HG02840 (cell line): ENCODE measurements around the gene CCDC24.
A peak's percentile ranks its signal among the peaks of the same experiment; 100 is the strongest.

ENCODE experiments used
- ATAC-seq: cut with Tn5 transposase; IDR thresholded peaks from one replicate; pipeline ENCODE4 v1.9.1; 2021; ENCODE audit warnings: mild to moderate bottlenecking, moderate library complexity, moderate number of reproducible peaks; ENCODE audit not compliant: unreplicated experiment, low FRiP score

The CCDC24 gene

GRCh38 chr1:43962324-43962723 is 29.1 kb upstream of the CCDC24 start:
- no peak for ATAC-seq

DNA sequence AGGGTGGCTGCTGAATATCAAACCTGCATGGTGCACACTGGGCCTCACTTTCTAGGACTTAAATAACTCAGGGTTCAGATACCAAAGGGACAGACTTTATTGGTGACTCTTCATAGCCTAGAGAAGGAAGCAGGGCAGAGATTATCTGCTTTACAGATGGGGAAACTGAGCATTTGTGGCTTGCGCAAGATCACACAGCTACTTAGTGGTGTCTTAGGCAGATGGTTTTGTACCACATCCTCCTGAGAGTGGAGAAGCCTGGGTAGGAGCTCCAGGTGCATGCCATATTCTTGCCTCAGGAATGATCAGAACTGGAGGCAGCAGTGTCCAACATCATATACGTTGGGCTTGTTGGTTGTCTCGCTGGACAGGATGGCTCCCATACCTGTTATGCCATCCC is 28.4 kb upstream of the CCDC24 start:
- no peak for ATAC-seq

DNA sequence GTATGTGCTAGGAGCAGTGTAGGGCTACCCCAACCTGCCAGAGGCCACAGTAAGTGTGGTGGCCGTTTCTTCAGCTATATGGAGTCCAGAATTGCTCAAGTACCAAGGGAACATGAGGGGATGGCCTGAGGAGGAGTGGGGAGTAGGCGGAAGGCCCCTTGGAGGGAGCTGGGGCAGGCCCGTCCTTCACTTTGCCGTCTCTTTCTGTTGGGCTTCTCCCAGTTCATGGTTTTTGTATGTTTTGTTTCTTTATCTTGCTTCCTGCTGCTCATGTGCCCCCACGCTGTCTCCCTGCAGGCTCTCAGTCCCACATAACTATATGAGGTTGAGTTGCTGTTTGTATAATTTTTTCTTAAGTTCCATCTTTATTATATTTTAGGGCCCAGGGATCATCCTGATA is 27.5 kb upstream of the CCDC24 start:
- ATAC-seq, result no peak

DNA sequence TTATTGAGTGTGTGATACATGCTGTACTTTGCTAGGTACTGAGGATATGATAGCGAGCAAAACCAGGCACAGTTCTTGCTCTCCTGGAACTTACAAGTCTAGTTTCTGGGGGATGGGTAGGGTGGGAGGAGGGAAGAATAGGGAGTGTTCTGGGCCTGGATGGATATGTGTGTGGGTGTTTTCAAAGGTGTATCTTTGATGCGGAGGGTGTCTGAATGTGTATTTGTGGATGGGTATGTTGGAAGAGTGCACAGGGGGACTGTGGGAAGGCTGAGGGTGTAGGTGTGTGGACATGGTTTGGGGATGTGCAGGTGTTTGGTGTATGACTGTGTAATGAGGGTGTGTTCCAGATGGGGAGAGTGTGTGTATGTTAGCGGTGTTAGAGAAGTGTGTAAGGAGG is 26.1 kb upstream of the CCDC24 start:
- no peak for ATAC-seq

GRCh38 chr1:43968348-43968948 is 23.0 kb upstream of the CCDC24 start:
- ATAC-seq, result no peak

DNA sequence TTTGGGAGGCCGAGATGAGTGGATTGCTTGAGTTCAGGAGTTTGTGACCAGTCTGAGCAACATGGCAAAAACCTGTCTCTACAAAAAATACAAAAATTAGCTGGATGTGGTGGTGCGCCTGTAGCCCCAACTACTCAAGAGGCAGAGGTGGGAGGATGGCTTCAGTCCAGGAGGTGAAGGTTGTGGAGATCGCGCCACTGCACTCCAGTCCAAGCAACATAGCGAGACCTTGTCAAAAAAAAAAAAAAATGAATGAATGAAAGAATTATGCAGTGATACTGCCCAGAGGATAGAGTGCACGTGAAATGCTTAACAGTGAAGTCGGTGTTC is 22.0 kb upstream of the CCDC24 start:
- no peak for ATAC-seq

GRCh38 chr1:43969746-43970466 is 21.5 kb upstream of the CCDC24 start, which contains the start of gene DPH2:
DPH2 (plus strand) TSS chr1:43970010; CDS start chr1:43970176, 166 bp downstream.
- peak; percentile 67 for ATAC-seq

GRCh38 chr1:43970502-43970901 is 20.9 kb upstream of the CCDC24 start:
- no peak for ATAC-seq

GRCh38 chr1:43970911-43971310 is 20.5 kb upstream of the CCDC24 start:
- ATAC-seq, result no peak

DNA sequence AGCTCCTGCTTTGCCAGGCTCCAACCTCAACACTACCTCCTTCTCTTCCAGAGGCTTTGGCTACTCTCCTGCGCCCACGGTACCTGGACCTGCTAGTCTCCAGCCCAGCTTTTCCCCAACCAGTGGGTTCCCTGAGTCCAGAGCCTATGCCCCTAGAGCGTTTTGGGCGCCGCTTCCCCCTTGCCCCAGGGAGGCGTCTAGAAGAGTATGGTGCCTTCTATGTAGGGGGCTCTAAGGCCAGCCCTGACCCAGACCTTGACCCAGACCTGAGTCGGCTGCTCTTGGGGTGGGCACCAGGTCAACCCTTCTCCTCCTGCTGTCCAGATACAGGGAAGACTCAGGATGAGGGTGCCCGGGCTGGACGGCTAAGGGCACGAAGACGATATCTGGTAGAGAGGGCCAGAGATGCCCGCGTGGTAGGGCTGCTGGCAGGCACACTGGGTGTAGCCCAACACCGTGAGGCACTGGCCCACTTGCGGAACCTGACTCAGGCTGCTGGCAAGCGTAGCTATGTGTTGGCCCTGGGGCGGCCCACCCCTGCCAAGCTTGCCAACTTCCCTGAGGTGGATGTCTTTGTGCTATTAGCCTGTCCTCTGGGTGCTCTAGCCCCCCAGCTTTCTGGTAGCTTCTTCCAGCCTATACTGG is 19.9 kb upstream of the CCDC24 start:
- no peak for ATAC-seq

GRCh38 chr1:43973981-43974442 is 17.4 kb upstream of the CCDC24 start:
- ATAC-seq, result no peak

- ATAC-seq, result peak; percentile 69
Measured at GRCh38 chr1:43974443-43975248, 16.8 kb upstream of the CCDC24 start, which contains the start of gene ATP6V0B. ATP6V0B (plus strand) TSS chr1:43974960; CDS start chr1:43975041, 81 bp downstream.

DNA sequence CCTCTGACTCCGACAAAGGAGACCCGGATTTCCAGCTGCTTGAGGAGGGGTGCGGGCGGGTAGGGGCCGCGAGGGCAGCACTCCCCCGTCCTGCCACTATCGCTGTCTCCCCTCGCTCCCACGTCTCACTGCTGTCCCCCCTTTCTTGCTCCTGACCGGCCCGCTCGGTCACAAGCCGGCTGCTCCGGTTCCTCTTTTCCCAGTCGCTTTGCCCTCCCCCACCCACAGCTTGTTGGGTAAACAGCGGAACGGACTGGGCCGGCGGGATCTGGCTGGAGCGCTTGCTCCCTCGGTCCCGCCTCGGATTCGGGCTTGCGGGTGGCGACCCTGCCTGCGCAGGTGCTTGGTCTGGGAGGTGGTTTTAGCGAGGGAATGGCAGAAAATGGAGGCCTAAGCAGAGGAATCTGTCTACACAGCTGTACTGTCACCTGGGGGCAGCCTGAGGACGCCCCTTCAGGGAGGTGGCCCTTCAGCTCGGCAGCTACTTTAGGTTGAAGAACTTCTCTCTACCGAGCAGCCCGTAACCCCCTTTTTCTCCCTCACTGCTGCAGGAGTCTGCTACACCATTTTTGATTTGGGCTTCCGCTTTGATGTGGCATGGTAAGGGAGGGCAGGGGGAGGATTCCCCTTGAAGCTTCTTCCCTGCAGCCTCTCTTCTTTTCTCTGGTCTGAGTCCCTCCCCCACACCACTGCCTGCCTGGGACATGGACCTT is 16.0 kb upstream of the CCDC24 start:
- peak; percentile 0 for ATAC-seq

DNA sequence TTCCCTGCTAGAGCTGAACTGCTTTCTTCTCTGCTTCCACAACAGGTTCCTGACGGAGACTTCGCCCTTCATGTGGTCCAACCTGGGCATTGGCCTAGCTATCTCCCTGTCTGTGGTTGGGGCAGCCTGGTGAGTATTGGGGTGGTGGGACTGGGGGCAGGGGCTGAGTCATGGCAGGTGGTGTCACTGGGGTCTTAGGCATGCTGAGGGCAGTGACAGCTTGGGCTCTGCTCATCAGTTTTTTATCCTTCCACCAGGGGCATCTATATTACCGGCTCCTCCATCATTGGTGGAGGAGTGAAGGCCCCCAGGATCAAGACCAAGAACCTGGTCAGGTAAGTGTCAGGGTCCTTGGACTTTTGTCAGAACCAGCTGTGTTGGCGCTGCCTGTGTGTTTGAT is 15.4 kb upstream of the CCDC24 start:
- no peak for ATAC-seq

DNA sequence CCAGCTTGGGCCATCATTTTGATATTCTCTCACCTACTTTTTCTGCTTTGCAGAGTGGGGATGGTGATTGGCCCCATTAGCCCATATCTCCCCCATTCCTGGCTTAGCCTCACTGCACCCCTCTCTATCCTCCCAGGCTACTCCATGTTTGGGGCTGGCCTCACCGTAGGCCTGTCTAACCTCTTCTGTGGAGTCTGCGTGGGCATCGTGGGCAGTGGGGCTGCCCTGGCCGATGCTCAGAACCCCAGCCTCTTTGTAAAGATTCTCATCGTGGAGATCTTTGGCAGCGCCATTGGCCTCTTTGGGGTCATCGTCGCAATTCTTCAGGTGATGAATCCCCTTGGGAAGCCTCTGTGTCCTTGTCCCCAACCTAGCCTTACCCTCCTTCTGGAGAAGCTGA is 14.5 kb upstream of the CCDC24 start:
- ATAC-seq, result no peak

GRCh38 chr1:43977376-43978263 is 13.8 kb upstream of the CCDC24 start:
- no peak for ATAC-seq

GRCh38 chr1:43978264-43978550 is 13.2 kb upstream of the CCDC24 start:
- no peak for ATAC-seq

DNA sequence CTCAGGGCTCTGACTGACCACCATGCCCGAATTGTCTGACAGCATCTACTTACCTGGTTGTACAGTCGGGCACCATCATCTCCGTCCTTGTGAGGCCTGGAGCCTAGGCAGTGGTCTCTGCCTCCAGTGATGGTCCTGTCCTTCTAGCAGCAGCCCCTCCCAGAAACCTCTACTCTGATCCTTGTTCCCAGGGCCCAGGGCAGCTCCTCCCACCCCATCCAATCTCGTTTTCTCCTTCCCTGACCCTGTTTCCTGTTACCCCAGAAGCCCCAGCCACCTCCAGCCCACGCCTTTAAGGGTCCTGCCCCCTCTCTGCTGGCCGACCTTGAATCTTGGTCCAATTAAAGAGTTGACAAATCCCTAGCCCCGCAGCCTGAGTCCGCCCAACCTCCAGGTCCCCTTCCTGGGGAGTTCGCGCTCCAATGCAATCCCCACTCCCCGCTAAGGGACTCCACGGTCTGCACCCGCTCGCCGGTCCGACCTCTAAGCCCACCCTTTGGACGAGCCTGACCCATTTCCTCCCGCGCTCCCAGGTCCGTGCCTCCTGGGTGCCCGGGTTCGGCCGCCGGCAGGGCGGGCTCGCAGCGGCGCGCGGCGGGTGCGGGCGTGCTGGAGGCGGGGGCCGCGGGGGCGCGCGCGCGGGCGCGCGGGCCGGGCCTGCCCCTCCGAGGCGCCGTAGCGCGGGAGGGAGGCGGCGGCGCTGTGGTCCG is 12.7 kb upstream of the CCDC24 start, which contains the start of gene B4GALT2:
TSS of gene B4GALT2 (plus strand) at position 660 of the 710 bp plus-strand sequence. CDS start 1,951 bp downstream, outside the sequence.
- no peak for ATAC-seq

DNA sequence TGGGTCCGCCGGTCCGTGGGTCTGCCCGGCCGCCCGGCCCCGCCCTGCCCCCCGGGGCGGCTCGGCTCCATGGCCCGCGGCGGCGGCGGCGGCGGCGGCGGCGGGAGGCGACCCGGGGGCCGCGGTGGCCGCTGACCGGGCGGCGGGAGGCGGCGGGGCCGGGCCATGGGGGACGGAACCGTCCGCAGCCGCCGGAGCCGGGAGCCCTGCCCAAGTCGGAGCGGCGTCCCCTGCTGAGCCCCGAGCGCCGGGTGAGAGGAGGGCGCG is 12.2 kb upstream of the CCDC24 start:
- no peak for ATAC-seq
